Measurements from ENCODE around the gene LARGE1.

GRCh38 chr22:33720166-33720878 lies 200.0 kb downstream of the LARGE1 start:
- TF ChIP-seq CTCF (conservative IDR thresholded peaks at IDR 0.05; ENCODE audit: low read length) (no peak), EZH2phosphoT487 (IDR thresholded peaks at IDR 0.05; ENCODE audit: borderline replicate concordance) (no peak)
